DND-41 (cell line): Measurements from ENCODE around the gene IGSF9.

ENCODE experiments used
- ATAC-seq: fragments of 200-7000 bp; cut with Tn5 transposase; 3 replicates; pipeline ENCODE4 v1.9.1; 2021; ENCODE audit warnings: low read depth; ENCODE audit not compliant: insufficient read depth
- DNase-seq: peaks from one replicate; pipeline ENCODE4 v3.0.0-alpha.2; 2020
- H2AFZ ChIP-seq: 2 replicates; pipeline ENCODE4 v1.6.0; 2012; ENCODE audit warnings: low read depth, low read length
- H3K27ac ChIP-seq: 2 replicates; pipeline ENCODE4 v1.5.1; 2012; ENCODE audit warnings: low read length, inconsistent platforms
- H3K27me3 ChIP-seq: fragments of 200-600 bp; sonication (generic); 2 replicates; pipeline ENCODE4 v1.6.0; 2012; ENCODE audit warnings: low read length, mild to moderate bottlenecking, inconsistent platforms; ENCODE audit not compliant: insufficient read depth, poor library complexity
- H3K36me3 ChIP-seq: 2 replicates; pipeline ENCODE4 v1.5.1; 2012; ENCODE audit warnings: low read length, inconsistent platforms; ENCODE audit not compliant: insufficient read depth
- H3K4me1 ChIP-seq: 2 replicates; pipeline ENCODE4 v1.5.1; 2012; ENCODE audit warnings: mild to moderate bottlenecking, low read length; ENCODE audit not compliant: insufficient read depth
- H3K4me2 ChIP-seq: 2 replicates; pipeline ENCODE4 v1.6.0; 2012; ENCODE audit warnings: mild to moderate bottlenecking, moderate library complexity, low read length, inconsistent platforms; ENCODE audit not compliant: insufficient read depth
- H3K4me3 ChIP-seq, 2 experiments: fragments of 200-600 bp in 1 of 2; shearing (Covaris generic) in 1 of 2; 2 replicates each; pipeline ENCODE4 v1.5.1; 2012 to 2016; ENCODE audit warnings: inconsistent platforms in 2 of 2, low read length in 2 of 2, mild to moderate bottlenecking in 2 of 2, low read depth in 1 of 2, moderate library complexity in 1 of 2
- H3K79me2 ChIP-seq: 2 replicates; pipeline ENCODE4 v1.6.0; 2012; ENCODE audit warnings: low read length, inconsistent platforms; ENCODE audit not compliant: insufficient read depth
- H3K9ac ChIP-seq: 2 replicates; pipeline ENCODE4 v1.6.0; 2012; ENCODE audit warnings: low read depth, mild to moderate bottlenecking, inconsistent platforms, low read length, moderate library complexity
- H3K9me3 ChIP-seq: 2 replicates; pipeline ENCODE4 v1.5.1; 2012; ENCODE audit warnings: low read length, moderate library complexity, mild to moderate bottlenecking, inconsistent platforms; ENCODE audit not compliant: insufficient read depth, severe bottlenecking
- H4K20me1 ChIP-seq: 2 replicates; pipeline ENCODE4 v1.6.0; 2012; ENCODE audit warnings: low read length; ENCODE audit not compliant: insufficient read depth
- EZH2 ChIP-seq: IDR thresholded peaks from 3 replicates; pipeline ENCODE4 v1.6.1; 2012; ENCODE audit warnings: borderline replicate concordance, low read depth, mild to moderate bottlenecking, moderate library complexity, low read length, inconsistent platforms; ENCODE audit not compliant: severe bottlenecking
- TF ChIP-seq, protein P1 (sequence below): IDR thresholded peaks from 2 replicates; pipeline ENCODE4 v1.5.1; 2012; ENCODE audit warnings: borderline replicate concordance, low read length, moderate library complexity, mild to moderate bottlenecking; ENCODE audit not compliant: poor library complexity, severe bottlenecking; ENCODE audit errors: extremely low read depth

The IGSF9 gene

DNA sequence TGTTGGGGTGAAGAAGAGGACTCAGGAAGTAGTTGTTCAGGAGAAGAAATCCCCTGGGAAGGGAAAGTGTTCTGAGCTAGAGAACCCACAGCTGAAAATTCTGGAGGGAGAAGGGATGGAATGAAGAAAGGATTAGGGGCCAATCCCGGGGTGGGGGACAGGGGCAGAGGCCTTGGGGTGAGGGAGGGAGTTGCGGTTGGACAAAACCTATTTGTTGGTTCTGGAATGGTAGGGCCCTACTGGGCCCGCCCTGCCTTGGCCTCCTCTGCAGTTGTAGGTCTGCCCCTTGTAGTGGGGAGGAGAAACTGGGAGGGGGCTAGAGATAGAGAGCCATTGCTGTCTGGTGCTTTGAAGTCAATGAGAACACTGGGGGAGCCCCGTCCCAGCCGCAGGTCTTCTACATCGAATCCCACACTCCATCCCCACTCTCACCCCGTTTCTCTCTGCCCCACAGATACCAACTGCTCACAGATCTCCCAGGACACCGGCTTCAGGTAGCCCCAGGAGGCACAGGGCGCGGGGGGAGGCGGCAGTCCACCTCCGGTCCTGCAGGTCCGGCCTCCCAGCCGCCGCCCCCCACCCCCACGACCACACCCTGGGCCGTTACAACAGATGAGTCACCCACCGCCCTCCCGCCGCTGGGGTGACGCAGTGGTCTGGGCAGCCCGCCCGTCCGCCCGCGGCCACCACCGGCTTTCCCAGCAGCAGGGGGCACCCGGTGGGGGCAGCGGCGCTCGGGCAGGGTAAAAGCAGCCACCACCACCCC is 21.2 kb downstream of the IGSF9 start:
- ATAC-seq = peak; percentile 40
- Histone ChIP-seq H3K4me3 (peak overlapping the region; percentile 28 to 77), H3K9me3 (no peaks in the 10 kb centered on the region), H2AFZ (peak overlapping the region; percentile 76), H3K27ac (peak overlapping the region; percentile 68), H4K20me1 (peaks cover 51% of the 10 kb centered on the region), H3K27me3 (no peaks in the 10 kb centered on the region), H3K4me1 (peaks cover 51% of the 10 kb centered on the region), H3K9ac (peak overlapping the region; percentile 74), H3K4me2 (peak overlapping the region; percentile 88), H3K36me3 (peaks cover 17% of the 10 kb centered on the region), H3K79me2 (peaks cover 46% of the 10 kb centered on the region)
- TF ChIP-seq, protein P1, sequence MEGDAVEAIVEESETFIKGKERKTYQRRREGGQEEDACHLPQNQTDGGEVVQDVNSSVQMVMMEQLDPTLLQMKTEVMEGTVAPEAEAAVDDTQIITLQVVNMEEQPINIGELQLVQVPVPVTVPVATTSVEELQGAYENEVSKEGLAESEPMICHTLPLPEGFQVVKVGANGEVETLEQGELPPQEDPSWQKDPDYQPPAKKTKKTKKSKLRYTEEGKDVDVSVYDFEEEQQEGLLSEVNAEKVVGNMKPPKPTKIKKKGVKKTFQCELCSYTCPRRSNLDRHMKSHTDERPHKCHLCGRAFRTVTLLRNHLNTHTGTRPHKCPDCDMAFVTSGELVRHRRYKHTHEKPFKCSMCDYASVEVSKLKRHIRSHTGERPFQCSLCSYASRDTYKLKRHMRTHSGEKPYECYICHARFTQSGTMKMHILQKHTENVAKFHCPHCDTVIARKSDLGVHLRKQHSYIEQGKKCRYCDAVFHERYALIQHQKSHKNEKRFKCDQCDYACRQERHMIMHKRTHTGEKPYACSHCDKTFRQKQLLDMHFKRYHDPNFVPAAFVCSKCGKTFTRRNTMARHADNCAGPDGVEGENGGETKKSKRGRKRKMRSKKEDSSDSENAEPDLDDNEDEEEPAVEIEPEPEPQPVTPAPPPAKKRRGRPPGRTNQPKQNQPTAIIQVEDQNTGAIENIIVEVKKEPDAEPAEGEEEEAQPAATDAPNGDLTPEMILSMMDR = no peak
- no peak for TF ChIP-seq EZH2
- DNase-seq = peak; percentile 51

DNA sequence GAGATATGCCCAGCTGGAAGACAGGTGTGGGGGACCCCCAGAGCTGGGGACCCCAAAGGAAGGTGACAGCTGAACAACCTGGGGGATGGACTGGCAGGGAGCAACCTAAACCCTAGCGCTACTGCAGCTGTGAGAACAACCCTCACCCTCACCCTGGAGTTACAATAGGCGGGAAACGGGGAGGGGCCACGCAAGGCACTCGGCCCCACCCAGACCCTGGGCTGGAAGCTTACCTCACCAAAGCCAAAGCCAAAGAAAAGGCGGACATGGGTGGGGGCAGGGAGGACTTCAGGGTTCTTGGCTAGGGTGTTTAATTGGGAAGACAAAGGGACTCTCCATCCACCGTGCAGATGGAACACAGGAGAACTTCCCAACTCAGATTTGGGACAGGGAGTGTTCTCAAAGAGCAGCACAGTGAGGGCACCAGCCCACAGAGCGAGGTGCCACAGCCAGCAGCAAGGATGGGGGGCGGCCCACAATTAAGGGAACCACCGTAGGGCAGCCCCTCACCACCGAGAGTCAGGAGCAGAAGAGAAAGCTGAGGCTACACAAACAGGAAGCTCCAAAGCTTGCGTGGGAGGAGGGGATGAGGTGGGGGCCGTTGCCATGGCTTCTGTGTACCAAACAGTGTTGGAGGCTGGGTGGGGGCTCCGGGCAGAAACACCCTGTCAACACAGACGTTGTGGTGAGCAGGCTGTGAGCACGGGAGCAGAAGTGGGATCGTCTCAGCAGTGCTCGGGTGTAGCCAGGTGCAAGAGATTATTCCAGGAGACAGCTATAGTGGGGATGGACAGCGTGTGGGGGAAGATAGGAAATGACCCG is 22.0 kb downstream of the IGSF9 start:
- H3K79me2 ChIP-seq = peaks cover 46% of the 10 kb centered on the region
- H3K4me2 ChIP-seq = peak overlapping the region; percentile 88
- peak overlapping the region; percentile 68 for H3K27ac ChIP-seq
- peak overlapping the region; percentile 54; the same call in 1 of the 2 replicates for H2AFZ ChIP-seq
- H3K9ac ChIP-seq = peak overlapping the region; percentile 74
- ATAC-seq (peak; percentile 67), DNase-seq (peak; percentile 88)
- no peaks in the 10 kb centered on the region for H3K9me3 ChIP-seq
- peaks cover 51% of the 10 kb centered on the region for H3K4me1 ChIP-seq
- TF ChIP-seq, protein P1 = no peak
- TF ChIP-seq EZH2 = no peak
- peak overlapping the region; percentile 28 to 77; a peak in 3 of 4 replicates for H3K4me3 ChIP-seq
- peaks cover 57% of the 10 kb centered on the region for H4K20me1 ChIP-seq
- H3K36me3 ChIP-seq = peaks cover 24% of the 10 kb centered on the region
- no peaks in the 10 kb centered on the region for H3K27me3 ChIP-seq

DNA sequence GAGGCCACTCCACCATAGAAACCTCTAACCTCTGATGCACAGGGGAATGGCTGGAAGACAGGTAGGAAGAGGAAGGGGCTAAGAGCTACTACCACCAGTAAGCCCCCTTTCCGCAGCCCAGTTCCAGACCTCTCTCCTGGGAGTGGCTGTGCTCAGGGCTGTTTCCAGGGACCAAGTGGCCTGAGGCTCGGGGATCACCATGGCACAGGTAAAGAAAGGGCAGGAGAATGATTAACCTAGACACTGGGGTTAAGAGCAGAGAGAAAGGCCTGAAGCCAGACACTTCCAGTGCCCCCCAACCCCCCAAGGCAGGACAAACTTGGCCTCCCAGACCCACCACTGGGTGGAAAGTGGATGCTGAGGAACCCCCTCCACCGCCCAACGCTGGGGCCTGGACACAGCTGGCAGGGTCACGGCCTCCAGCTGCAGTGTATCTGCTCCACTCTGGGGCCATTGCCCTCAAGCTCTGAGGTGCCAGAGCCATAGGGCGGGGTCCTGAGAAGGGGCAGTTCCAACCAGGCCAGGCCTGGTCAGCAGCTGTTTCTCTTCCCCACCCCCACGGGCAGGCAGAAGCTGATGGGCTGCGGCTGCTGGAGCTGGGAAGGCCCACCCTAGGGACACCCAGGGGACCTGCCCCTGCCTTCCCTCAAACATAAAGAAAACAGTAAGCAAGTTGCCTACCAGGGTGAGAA is 22.8 kb downstream of the IGSF9 start:
- peak overlapping the region; percentile 27; the same call in 1 of the 2 replicates for H3K9ac ChIP-seq
- peaks cover 32% of the 10 kb centered on the region for H3K36me3 ChIP-seq
- peak overlapping the region in 1 of 2 experiments; percentile 77; a peak in 2 of 4 replicates for H3K4me3 ChIP-seq

More for the DNA sequence above, 22.8 kb downstream of the IGSF9 start:
- peak overlapping the region; percentile 88 for H3K4me2 ChIP-seq
- peaks cover 58% of the 10 kb centered on the region for H4K20me1 ChIP-seq
- DNase-seq = no peak
- H3K9me3 ChIP-seq = no peaks in the 10 kb centered on the region
- no peak for TF ChIP-seq EZH2
- TF ChIP-seq, protein P1 = no peak
- H3K27ac ChIP-seq = peak overlapping the region; percentile 58
- no peak overlapping the region for H2AFZ ChIP-seq
- no peaks in the 10 kb centered on the region for H3K27me3 ChIP-seq
- H3K4me1 ChIP-seq = peaks cover 51% of the 10 kb centered on the region
- H3K79me2 ChIP-seq = peaks cover 46% of the 10 kb centered on the region
- ATAC-seq = no peak
